Measurements from ENCODE around the gene LBHD2.

The LBHD2 gene

GRCh38 chr14:103136388-103137271 lies 52.6 kb downstream of the LBHD2 start:
- Histone ChIP-seq H3K9me3 (replicated peaks in 1 of 11) (no peaks in the 10 kb centered on the region), H3K36me3 (peaks cover 45 to 64% (median 51%) of the 10 kb centered on the region in 11 experiments), H3K4me2 (peak overlapping the region in 4 of 11 experiments; percentile 16 to 54 (median 38); a peak in 6 of 22 replicates), H3K4me1 (peaks cover 11 to 40% (median 22%) of the 10 kb centered on the region in 10 experiments), H3K27me3 (no peaks in the 10 kb centered on the region), H3K27ac (peak overlapping the region in 7 of 11 experiments; percentile 1 to 55 (median 8); a peak in 7 of 22 replicates), H4K20me1 (peaks cover 0 to 66% (median 34%) of the 10 kb centered on the region in 11 experiments; a peak in 15 of 22 replicates), H3K4me3 (no peak overlapping the region), H3K9ac (peak overlapping the region in 5 of 11 experiments; percentile 4 to 56 (median 18); a peak in 4 of 22 replicates)
- TF ChIP-seq Cebpa-rat (IDR thresholded peaks at IDR 0.05), result no peak

- Histone ChIP-seq H3K27me3 (no peaks in the 10 kb centered on the region), H3K9ac (no peak overlapping the region), H3K4me3 (no peak overlapping the region), H4K20me1 (peaks cover 0 to 54% (median 25%) of the 10 kb centered on the region in 11 experiments; a peak in 14 of 22 replicates), H3K4me2 (peak overlapping the region in 3 of 11 experiments; percentile 13 to 54 (median 25); a peak in 2 of 22 replicates), H3K27ac (peak overlapping the region in 2 of 11 experiments; percentile 39 to 55; a peak in 5 of 22 replicates), H3K36me3 (peaks cover 34 to 52% (median 39%) of the 10 kb centered on the region in 11 experiments), H3K9me3 (replicated peaks in 1 of 11) (no peaks in the 10 kb centered on the region), H3K4me1 (peaks cover 17 to 40% (median 26%) of the 10 kb centered on the region in 10 experiments)
- no peak for TF ChIP-seq Cebpa-rat (IDR thresholded peaks at IDR 0.05)
Observed at GRCh38 chr14:103137689-103138300, 53.8 kb downstream of the LBHD2 start.

GRCh38 chr14:103138301-103139131 lies 54.5 kb downstream of the LBHD2 start:
- Histone ChIP-seq H3K27ac (no peak overlapping the region), H3K36me3 (peaks cover 27 to 45% (median 32%) of the 10 kb centered on the region in 11 experiments), H4K20me1 (peaks cover 0 to 47% (median 17%) of the 10 kb centered on the region in 11 experiments; a peak in 14 of 22 replicates), H3K27me3 (no peaks in the 10 kb centered on the region), H3K4me1 (peaks cover 17 to 40% (median 26%) of the 10 kb centered on the region in 10 experiments), H3K9ac (no peak overlapping the region), H3K4me2 (peak overlapping the region in 1 of 11 experiments; percentile 13; a peak in 2 of 22 replicates), H3K4me3 (no peak overlapping the region), H3K9me3 (replicated peaks in 1 of 11) (no peaks in the 10 kb centered on the region)
- no peak for TF ChIP-seq Cebpa-rat (IDR thresholded peaks at IDR 0.05)

GRCh38 chr14:103139132-103140025 lies 55.4 kb downstream of the LBHD2 start:
- no peak for TF ChIP-seq Cebpa-rat (IDR thresholded peaks at IDR 0.05)
- H3K9me3 ChIP-seq (replicated peaks in 1 of 11), result no peaks in the 10 kb centered on the region
- no peak overlapping the region; a peak in 1 of 22 replicates for H3K27ac ChIP-seq
- no peak overlapping the region for H3K4me2 ChIP-seq
- H4K20me1 ChIP-seq, result peaks cover 0 to 41% (median 12%) of the 10 kb centered on the region in 11 experiments; a peak in 14 of 22 replicates
- peaks cover 20 to 38% (median 25%) of the 10 kb centered on the region in 11 experiments for H3K36me3 ChIP-seq
- H3K27me3 ChIP-seq, result no peaks in the 10 kb centered on the region
- H3K9ac ChIP-seq, result 0 out of 22 replicates have a peak overlapping the region, but pooled peaks of 1 of the 11 experiments have one; percentile 1
- H3K4me3 ChIP-seq, result no peak overlapping the region
- H3K4me1 ChIP-seq, result peaks cover 17 to 40% (median 26%) of the 10 kb centered on the region in 10 experiments

Data from BLaER1 treated with 17β-estradiol and CSF1 and Interleukin-3, amounts not matched to agents 10 nM and 100 nM (cell line).